ENCODE data around the gene JPH3.

DNA sequence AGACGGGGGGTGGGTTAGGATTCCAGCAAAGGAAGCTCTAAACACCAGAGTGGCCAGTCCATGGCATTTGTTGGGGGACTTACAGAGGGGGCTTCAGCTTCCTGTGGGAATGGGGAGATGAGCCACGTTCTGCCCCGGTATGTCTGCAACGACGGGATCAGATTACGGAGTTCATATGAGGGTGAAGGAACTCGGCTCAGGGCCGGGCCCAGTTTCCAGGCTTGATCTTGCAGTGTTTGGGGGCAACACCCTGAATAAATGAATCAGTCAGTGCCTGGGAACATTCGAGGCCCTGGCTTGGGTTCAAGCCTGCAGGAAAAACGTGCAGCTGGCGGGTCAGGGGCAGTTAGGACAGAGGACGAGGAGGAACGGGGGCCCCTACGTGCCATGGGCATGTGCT lies 54.0 kb downstream of the JPH3 start:
- TF ChIP-seq CTCF (IDR thresholded peaks at IDR 0.05; ENCODE audit: poor library complexity, severe bottlenecking) (no peak), EZH2 (IDR thresholded peaks at IDR 0.05; ENCODE audit: borderline replicate concordance, insufficient read depth, low read length, poor library complexity, severe bottlenecking) (no peak), EP300 (conservative IDR thresholded peaks at IDR 0.05; ENCODE audit: poor library complexity, severe bottlenecking) (no peak)
